ENCODE data around the gene ATP1A1.

The ATP1A1 gene

DNA sequence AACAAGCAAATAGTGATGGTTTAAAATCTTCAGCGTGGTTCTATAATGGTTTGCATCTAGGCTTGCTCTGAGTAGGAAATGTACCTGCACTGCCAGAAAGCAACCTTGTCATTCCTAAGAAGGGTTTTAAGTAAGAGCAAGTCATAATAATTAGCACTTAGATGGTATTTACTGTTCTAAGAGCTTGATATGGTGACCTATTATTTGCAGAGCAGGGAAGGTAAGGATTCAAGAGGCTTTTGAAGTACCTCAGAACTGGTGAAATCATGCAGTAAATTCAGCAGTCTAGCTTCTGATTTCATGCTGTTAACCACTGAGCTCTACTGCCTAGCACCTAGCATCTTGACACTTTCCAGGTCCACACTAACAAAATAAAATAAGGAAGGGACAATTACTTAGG is 23.7 kb downstream of the ATP1A1 start:
- H3K4me2 ChIP-seq, result no peak overlapping the region
- H3K4me1 ChIP-seq, result no peaks in the 10 kb centered on the region
- no peak for TF ChIP-seq Cebpa-rat (IDR thresholded peaks at IDR 0.05)
- H3K36me3 ChIP-seq, result peaks cover 100% of the 10 kb centered on the region
- H3K27ac ChIP-seq, result no peak overlapping the region
- no peaks in the 10 kb centered on the region for H3K9me3 ChIP-seq
- no peak overlapping the region for H3K4me3 ChIP-seq
- H3K9ac ChIP-seq, result no peak overlapping the region
- H4K20me1 ChIP-seq, result peaks cover 7% of the 10 kb centered on the region; the same call in 1 of the 2 replicates
- no peaks in the 10 kb centered on the region for H3K27me3 ChIP-seq

DNA sequence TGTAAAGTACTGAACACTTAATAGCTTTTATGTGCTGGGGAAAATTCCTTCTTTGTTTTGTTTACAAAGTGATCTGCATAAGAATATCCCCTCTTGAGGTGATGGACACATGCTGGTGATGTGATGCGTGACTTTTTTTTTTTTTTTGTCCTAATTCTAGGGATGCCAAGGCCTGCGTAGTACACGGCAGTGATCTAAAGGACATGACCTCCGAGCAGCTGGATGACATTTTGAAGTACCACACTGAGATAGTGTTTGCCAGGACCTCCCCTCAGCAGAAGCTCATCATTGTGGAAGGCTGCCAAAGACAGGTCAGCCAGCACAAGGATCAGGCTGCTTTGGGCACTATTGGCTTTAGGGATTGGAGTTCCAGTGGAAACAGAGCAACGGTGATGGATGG is 24.7 kb downstream of the ATP1A1 start:
- H3K9ac ChIP-seq, result no peak overlapping the region
- no peaks in the 10 kb centered on the region for H3K9me3 ChIP-seq
- H3K27ac ChIP-seq, result no peak overlapping the region
- H3K36me3 ChIP-seq, result peaks cover 100% of the 10 kb centered on the region
- no peaks in the 10 kb centered on the region for H3K4me1 ChIP-seq
- H4K20me1 ChIP-seq, result peaks cover 7% of the 10 kb centered on the region; the same call in 1 of the 2 replicates
- no peaks in the 10 kb centered on the region for H3K27me3 ChIP-seq
- no peak for TF ChIP-seq Cebpa-rat (IDR thresholded peaks at IDR 0.05)
- no peak overlapping the region for H3K4me3 ChIP-seq
- H3K4me2 ChIP-seq, result no peak overlapping the region

DNA sequence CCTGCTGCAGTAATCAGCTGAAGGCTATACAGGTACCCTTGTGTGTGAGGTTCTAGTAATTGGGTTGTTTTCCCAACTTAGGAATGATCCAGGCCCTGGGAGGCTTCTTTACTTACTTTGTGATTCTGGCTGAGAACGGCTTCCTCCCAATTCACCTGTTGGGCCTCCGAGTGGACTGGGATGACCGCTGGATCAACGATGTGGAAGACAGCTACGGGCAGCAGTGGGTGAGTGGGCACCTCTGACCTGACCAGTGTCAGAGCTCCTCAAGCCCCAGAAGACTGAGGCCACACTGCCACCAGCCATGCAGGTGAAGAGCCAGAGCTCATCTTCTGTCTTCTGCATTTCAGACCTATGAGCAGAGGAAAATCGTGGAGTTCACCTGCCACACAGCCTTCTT is 27.7 kb downstream of the ATP1A1 start:
- Histone ChIP-seq H3K4me3 (no peak overlapping the region), H3K36me3 (peaks cover 100% of the 10 kb centered on the region), H3K4me1 (no peaks in the 10 kb centered on the region), H3K27me3 (no peaks in the 10 kb centered on the region), H3K4me2 (no peak overlapping the region), H3K27ac (no peak overlapping the region), H3K9me3 (no peaks in the 10 kb centered on the region), H3K9ac (no peak overlapping the region), H4K20me1 (0 out of 2 replicates have a peak, but pooled peaks cover 8% of the 10 kb centered on the region)
- TF ChIP-seq Cebpa-rat (IDR thresholded peaks at IDR 0.05), result no peak

DNA sequence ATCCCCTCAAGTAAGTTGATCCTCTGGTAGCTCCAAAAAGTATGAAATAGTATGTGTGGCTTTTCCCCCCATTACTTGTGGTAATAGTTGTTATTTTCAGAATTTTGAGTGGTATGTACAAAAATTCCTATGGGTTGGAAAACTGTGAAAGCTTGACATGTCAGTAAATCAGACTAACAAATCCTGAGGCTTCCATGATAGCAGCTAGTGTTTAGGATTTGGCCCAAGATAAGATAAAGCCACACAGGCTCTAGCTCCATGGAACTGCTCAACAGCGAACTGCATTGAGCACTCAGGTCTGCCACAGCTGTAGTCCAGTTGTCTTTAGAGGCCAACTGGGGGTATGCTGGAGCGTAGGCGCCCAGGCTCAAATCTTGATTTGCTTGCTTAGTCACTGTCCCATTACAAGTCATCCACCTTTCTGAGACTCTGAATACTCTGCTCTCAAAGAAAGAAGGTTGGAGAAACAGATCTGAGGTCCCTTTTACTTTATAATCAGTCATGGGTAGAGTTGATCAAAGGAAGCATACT is 28.7 kb downstream of the ATP1A1 start:
- Histone ChIP-seq H3K9me3 (no peaks in the 10 kb centered on the region), H3K9ac (no peak overlapping the region)
- no peak for TF ChIP-seq Cebpa-rat (IDR thresholded peaks at IDR 0.05)

DNA sequence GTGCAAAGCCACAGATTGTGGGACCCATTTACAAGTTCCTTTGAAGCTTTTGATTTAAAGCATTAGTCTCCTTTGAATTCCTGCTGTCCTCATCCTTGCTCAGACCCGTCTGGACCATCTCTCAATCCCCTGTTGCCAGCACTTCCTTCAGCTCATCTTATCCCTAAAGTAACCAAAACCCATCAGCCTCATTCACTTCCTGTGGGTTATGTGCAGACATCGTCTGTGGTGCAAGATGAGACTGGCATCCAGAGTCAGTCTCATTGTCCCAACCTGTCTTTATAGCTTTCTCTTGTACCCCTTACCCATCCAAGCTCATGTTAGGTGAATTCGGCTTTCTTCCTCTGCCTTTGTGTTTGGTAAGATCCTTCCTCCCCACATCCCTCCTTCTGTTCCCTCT is 29.3 kb downstream of the ATP1A1 start:
- no peak overlapping the region for H3K27ac ChIP-seq
- H3K27me3 ChIP-seq, result no peaks in the 10 kb centered on the region
- 0 out of 2 replicates have a peak, but pooled peaks cover 8% of the 10 kb centered on the region for H4K20me1 ChIP-seq
- H3K36me3 ChIP-seq, result peaks cover 100% of the 10 kb centered on the region
- H3K9me3 ChIP-seq, result no peaks in the 10 kb centered on the region
- H3K4me2 ChIP-seq, result no peak overlapping the region
- H3K9ac ChIP-seq, result no peak overlapping the region
- no peaks in the 10 kb centered on the region for H3K4me1 ChIP-seq
- no peak for TF ChIP-seq Cebpa-rat (IDR thresholded peaks at IDR 0.05)
- H3K4me3 ChIP-seq, result no peak overlapping the region

More for the DNA sequence above, 28.7 kb downstream of the ATP1A1 start:
- 0 out of 2 replicates have a peak, but pooled peaks cover 8% of the 10 kb centered on the region for H4K20me1 ChIP-seq
- no peak overlapping the region for H3K4me2 ChIP-seq
- H3K4me3 ChIP-seq, result no peak overlapping the region
- H3K27me3 ChIP-seq, result no peaks in the 10 kb centered on the region
- no peak overlapping the region for H3K27ac ChIP-seq
- H3K36me3 ChIP-seq, result peaks cover 100% of the 10 kb centered on the region
- H3K4me1 ChIP-seq, result no peaks in the 10 kb centered on the region

DNA sequence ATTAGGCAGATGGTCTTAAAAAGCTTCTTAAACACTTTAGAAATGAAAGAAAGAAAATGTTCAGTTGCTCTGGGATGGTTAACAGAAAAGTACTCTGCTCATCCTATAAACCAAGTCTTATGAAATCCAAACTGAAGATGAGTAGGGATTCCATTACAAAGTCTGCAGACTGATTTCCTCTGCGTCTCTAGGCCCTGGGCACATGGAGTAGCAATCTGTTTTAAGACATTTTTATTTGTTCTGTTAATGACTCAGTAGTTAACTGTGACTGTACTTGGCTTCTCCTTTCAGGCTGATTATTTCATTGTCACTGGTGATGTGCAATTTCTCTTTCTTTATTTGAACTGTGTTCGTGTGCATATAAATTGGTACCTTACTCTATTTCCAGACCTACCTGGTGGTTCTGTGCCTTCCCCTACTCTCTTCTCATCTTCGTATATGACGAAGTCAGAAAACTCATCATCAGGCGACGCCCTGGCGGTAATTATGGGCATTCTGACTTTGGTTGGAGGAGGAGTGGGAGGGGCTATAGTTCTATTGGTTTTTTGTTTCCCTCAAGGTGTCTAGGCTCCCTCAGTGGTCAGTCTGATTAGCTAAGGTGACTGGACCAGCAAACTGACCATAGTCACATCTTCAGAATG is 30.6 kb downstream of the ATP1A1 start:
- Histone ChIP-seq H3K27ac (no peak overlapping the region), H3K4me3 (no peak overlapping the region), H3K27me3 (no peaks in the 10 kb centered on the region), H3K9me3 (no peaks in the 10 kb centered on the region), H3K4me2 (no peak overlapping the region), H3K9ac (no peak overlapping the region), H3K4me1 (no peaks in the 10 kb centered on the region), H3K36me3 (peaks cover 100% of the 10 kb centered on the region), H4K20me1 (0 out of 2 replicates have a peak, but pooled peaks cover 8% of the 10 kb centered on the region)
- no peak for TF ChIP-seq Cebpa-rat (IDR thresholded peaks at IDR 0.05)

DNA sequence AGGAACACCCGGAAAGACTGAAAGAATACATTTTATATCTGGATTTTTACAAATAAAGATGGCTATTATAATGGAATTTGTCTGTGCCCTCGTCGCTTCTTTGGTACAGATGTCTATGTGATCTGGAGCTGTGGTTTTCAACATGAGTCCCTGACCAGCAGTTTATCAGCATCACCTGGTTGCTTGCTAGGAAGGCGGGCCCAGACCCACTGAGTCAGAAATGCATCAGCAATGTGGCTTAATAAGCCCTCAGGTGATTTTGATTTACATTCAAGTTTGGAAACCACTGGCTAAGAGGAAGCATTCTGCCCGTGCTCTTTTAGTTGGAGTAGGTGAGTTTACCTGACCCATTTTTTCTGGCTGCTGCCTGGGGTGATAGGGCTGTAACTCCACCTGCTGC is 31.7 kb downstream of the ATP1A1 start:
- no peaks in the 10 kb centered on the region for H3K27me3 ChIP-seq
- H3K9ac ChIP-seq, result no peak overlapping the region
- no peak overlapping the region for H3K27ac ChIP-seq
- no peaks in the 10 kb centered on the region for H3K9me3 ChIP-seq
- no peak for TF ChIP-seq Cebpa-rat (IDR thresholded peaks at IDR 0.05)
- H3K4me1 ChIP-seq, result no peaks in the 10 kb centered on the region
- 0 out of 2 replicates have a peak, but pooled peaks cover 8% of the 10 kb centered on the region for H4K20me1 ChIP-seq
- no peak overlapping the region for H3K4me3 ChIP-seq
- no peak overlapping the region for H3K4me2 ChIP-seq
- peaks cover 100% of the 10 kb centered on the region for H3K36me3 ChIP-seq

DNA sequence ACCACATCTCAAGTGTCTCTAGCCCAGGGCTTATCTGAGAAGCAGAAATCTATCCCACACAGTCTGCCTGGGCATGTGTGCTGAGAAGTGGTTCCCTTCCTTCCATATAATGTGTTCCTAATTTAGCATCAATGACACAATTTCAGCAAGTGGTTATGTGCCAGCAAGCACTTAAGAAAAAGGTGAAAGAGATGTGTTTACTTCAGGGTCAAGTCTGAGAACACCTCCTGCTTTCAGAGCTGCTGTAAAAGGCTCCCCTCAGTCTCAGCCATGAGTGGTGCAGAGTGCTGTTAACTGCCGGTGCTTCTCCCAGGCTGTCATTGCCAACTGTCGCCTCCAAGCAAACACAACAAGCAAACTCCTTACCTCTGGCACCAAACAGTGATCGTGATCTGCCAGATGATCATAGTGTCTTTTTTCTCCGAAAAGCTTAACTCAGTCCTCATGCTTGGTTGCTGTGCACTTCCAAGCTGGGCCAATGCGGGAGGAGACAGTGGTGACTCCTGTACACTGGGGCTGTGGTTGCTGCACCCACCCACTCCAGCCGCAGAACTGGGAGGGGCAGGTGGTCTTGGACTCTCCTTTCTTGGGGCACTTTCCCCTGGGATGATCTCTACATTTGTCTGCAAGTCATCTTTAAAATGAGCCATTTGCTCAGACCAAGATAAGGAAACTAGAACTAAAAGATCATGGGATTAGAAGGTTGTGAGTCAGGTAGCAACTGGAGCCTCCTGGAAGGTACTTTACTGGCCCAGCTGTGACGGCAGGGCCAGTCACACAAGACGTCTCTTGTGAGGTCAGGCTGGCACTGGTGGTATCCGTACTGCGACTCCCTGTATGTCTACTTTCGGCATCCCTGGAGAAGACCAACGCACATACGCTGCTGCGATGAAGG is 32.4 kb downstream of the ATP1A1 start:
- H4K20me1 ChIP-seq, result 0 out of 2 replicates have a peak, but pooled peaks cover 8% of the 10 kb centered on the region
- no peak overlapping the region for H3K4me2 ChIP-seq
- TF ChIP-seq Cebpa-rat (IDR thresholded peaks at IDR 0.05), result no peak
- H3K9me3 ChIP-seq, result no peaks in the 10 kb centered on the region
- no peak overlapping the region for H3K9ac ChIP-seq
- no peak overlapping the region for H3K4me3 ChIP-seq
- H3K27me3 ChIP-seq, result no peaks in the 10 kb centered on the region
- peaks cover 94% of the 10 kb centered on the region for H3K36me3 ChIP-seq
- no peaks in the 10 kb centered on the region for H3K4me1 ChIP-seq
- no peak overlapping the region for H3K27ac ChIP-seq

DNA sequence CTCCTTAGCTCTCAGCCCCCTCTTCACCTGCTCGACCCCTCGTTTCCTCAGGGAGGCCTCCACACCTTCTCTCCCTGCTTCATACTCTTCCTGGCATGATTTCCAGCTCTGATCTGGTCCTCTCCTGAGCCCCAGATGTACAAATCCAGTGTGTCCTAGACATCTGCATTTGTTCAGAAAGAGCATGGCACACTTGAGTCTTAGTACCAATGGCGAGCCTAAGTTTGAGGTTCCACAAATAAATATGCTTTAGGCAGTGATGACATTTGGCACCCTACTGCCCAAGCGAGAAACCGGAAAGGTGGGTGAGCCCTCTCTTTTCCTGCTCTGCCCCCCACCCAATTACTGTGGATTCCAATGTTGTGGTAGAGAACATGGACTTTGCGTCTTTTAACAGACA is 34.0 kb downstream of the ATP1A1 start:
- Histone ChIP-seq H3K4me2 (no peak overlapping the region), H3K27ac (no peak overlapping the region), H3K27me3 (no peaks in the 10 kb centered on the region), H3K4me1 (no peaks in the 10 kb centered on the region), H3K4me3 (no peak overlapping the region), H3K36me3 (peaks cover 86% of the 10 kb centered on the region), H4K20me1 (0 out of 2 replicates have a peak, but pooled peaks cover 8% of the 10 kb centered on the region), H3K9me3 (no peaks in the 10 kb centered on the region), H3K9ac (no peak overlapping the region)
- no peak for TF ChIP-seq Cebpa-rat (IDR thresholded peaks at IDR 0.05)

DNA sequence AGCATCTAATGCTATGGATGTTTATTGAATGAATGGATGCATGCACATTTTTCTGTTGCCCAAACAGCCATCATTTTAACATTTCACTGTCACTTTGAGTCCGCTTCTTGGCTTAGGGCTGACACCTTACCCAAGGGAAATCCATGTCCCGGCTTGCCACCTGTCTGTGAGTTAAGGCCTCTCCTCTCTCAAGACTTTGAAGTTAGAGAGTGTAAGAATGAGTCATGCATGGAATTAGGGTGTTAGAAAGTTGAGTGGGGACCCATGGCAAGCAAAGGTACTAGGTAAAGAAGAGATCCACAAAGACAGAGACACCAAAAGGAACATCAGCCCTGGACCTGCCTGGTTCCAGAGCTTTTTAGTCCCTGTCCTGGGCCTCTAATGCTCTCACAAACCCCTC is 35.1 kb downstream of the ATP1A1 start:
- TF ChIP-seq Cebpa-rat (IDR thresholded peaks at IDR 0.05), result no peak
- Histone ChIP-seq H3K9ac (no peak overlapping the region), H3K4me3 (no peak overlapping the region), H3K36me3 (peaks cover 75% of the 10 kb centered on the region), H3K27ac (no peak overlapping the region), H3K9me3 (no peaks in the 10 kb centered on the region), H3K4me2 (no peak overlapping the region), H3K4me1 (0 out of 2 replicates have a peak, but pooled peaks cover 2% of the 10 kb centered on the region), H4K20me1 (0 out of 2 replicates have a peak, but pooled peaks cover 8% of the 10 kb centered on the region), H3K27me3 (no peaks in the 10 kb centered on the region)
